Measurements from ENCODE around the gene DLG2.
"Not testable (repeated sequence)": the region's sequence is repeated elsewhere in the genome, so short reads cannot be mapped to it uniquely, and the experiment has no call there.

Gene DLG2

GRCh38 chr11:83793310-83793709 is 1833.8 kb downstream of the DLG2 start:
- no peak for DNase-seq

GRCh38 chr11:83791557-83791956 is 1835.6 kb downstream of the DLG2 start:
- no peak for DNase-seq

GRCh38 chr11:83785942-83786341 is 1841.2 kb downstream of the DLG2 start:
- no peak for DNase-seq

GRCh38 chr11:83784419-83784818 is 1842.7 kb downstream of the DLG2 start:
- DNase-seq = no peak

- DNase-seq = no peak
Observed at GRCh38 chr11:83782329-83782728, 1844.8 kb downstream of the DLG2 start.

GRCh38 chr11:83779876-83780275 is 1847.3 kb downstream of the DLG2 start:
- DNase-seq = no peak

GRCh38 chr11:83778596-83778995 is 1848.5 kb downstream of the DLG2 start:
- no peak for DNase-seq

- DNase-seq = no peak
Observed at GRCh38 chr11:83773950-83774880, 1852.9 kb downstream of the DLG2 start.

GRCh38 chr11:83768489-83768888 is 1858.7 kb downstream of the DLG2 start:
- no peak for DNase-seq

GRCh38 chr11:83766932-83767331 is 1860.2 kb downstream of the DLG2 start:
- DNase-seq = no peak

GRCh38 chr11:83764643-83765042 is 1862.5 kb downstream of the DLG2 start:
- DNase-seq = no peak

GRCh38 chr11:83760932-83761331 is 1866.2 kb downstream of the DLG2 start:
- no peak for DNase-seq

- no peak for DNase-seq
Observed at GRCh38 chr11:83759148-83759547, 1868.0 kb downstream of the DLG2 start.

GRCh38 chr11:83751041-83751440 is 1876.1 kb downstream of the DLG2 start:
- DNase-seq = no peak

GRCh38 chr11:83746921-83747585 is 1880.1 kb downstream of the DLG2 start:
- DNase-seq = no peak

GRCh38 chr11:83744620-83745192 is 1882.4 kb downstream of the DLG2 start:
- DNase-seq = no peak

GRCh38 chr11:83736684-83737083 is 1890.5 kb downstream of the DLG2 start:
- no peak for DNase-seq

GRCh38 chr11:83734120-83734519 is 1893.0 kb downstream of the DLG2 start:
- no peak for DNase-seq

- DNase-seq = not testable (repeated sequence)
Observed at GRCh38 chr11:83731288-83731687, 1895.9 kb downstream of the DLG2 start.

GRCh38 chr11:83728281-83728680 is 1898.9 kb downstream of the DLG2 start:
- no peak for DNase-seq

GRCh38 chr11:83727251-83727650 is 1899.9 kb downstream of the DLG2 start:
- DNase-seq = no peak

- no peak for DNase-seq
Observed at GRCh38 chr11:83726316-83726715, 1900.8 kb downstream of the DLG2 start.

GRCh38 chr11:83725728-83726127 is 1901.4 kb downstream of the DLG2 start:
- DNase-seq = no peak

- DNase-seq = no peak
Observed at GRCh38 chr11:83725269-83725560, 1901.9 kb downstream of the DLG2 start.
